ENCODE measurements around the gene RNF157.

Gene RNF157

DNA sequence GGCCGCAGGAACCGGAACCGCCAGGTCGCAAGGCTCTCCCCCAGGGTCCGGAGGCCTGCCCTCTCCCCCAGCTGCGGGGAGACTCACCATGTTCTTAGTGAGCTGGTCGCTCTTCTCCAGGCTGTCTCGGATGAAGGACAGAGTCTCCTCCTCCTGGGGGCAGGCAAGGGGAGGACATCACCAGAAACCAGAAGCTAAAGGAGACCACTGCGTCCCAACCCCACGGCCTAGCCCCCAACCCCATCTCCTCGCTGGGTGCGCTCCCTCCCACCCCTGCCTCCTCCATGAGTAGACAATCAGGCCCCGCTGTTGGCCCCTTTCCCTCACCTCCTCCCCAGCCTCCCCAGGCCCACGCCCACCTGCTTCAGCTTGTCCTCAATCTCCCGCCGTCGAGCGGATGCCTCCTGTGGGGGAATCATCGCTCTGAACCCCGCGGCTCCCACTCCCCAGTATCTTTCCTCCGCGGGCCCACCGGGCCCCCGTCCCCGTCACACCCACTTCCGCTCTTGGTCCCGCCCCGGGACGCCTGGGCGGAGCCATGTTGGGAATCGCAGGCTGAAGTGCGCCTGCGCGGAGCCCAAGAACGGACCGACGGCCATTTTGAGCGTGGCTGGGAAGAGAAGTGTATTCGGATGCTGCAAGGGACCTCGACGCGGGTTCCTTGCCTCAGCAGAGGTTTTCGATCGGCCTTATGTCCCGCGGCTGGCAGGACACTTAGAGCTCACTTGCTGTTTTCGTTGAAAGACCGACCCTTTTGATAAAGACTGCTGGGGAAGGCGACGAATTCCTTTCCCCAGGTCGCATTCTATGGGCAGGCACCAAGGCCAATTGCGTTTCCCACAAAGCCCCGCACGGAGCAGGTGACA is 136.8 kb downstream of the RNF157 start, which contains the start of gene EXOC7:
EXOC7 (minus strand) TSS at position 514 of the 866 bp plus-strand sequence; CDS start at position 419, 95 bp downstream.
- peak within 1 kb of the TSS; percentile 83 for H3K27ac ChIP-seq (replicated peaks)
- no peaks in the 10 kb centered on the region for H3K27me3 ChIP-seq (ENCODE audit: insufficient read depth, poor library complexity, severe bottlenecking)
- DNase-seq (ENCODE audit: low read depth in 1 of 2, low spot score in 1 of 2): peak; percentile 85 to 91
- TF ChIP-seq, protein P1, sequence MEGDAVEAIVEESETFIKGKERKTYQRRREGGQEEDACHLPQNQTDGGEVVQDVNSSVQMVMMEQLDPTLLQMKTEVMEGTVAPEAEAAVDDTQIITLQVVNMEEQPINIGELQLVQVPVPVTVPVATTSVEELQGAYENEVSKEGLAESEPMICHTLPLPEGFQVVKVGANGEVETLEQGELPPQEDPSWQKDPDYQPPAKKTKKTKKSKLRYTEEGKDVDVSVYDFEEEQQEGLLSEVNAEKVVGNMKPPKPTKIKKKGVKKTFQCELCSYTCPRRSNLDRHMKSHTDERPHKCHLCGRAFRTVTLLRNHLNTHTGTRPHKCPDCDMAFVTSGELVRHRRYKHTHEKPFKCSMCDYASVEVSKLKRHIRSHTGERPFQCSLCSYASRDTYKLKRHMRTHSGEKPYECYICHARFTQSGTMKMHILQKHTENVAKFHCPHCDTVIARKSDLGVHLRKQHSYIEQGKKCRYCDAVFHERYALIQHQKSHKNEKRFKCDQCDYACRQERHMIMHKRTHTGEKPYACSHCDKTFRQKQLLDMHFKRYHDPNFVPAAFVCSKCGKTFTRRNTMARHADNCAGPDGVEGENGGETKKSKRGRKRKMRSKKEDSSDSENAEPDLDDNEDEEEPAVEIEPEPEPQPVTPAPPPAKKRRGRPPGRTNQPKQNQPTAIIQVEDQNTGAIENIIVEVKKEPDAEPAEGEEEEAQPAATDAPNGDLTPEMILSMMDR (IDR thresholded peaks at IDR 0.05; ENCODE audit: insufficient read depth, low read length): no peak
- TF ChIP-seq GABPA (IDR thresholded peaks at IDR 0.05; ENCODE audit: low read depth): peak; percentile 65
- peak; percentile 97 for TF ChIP-seq POLR2AphosphoS5 (IDR thresholded peaks at IDR 0.05; ENCODE audit: low read depth)
- peak; percentile 62 for TF ChIP-seq REST (IDR thresholded peaks at IDR 0.05; ENCODE audit: insufficient replicate concordance, low read depth)
- TF ChIP-seq SPI1 (IDR thresholded peaks at IDR 0.05; ENCODE audit: borderline replicate concordance, low read depth): peak; percentile 92
- H3K4me3 ChIP-seq (replicated peaks; ENCODE audit: insufficient read depth, low read length): peak within 1 kb of the TSS; percentile 89

GRCh38 chr17:76102944-76103273 is 137.4 kb downstream of the RNF157 start:
- H3K27me3 ChIP-seq (ENCODE audit: insufficient read depth, poor library complexity, severe bottlenecking): no peaks in the 10 kb centered on the region
- peak overlapping the region; percentile 83 for H3K27ac ChIP-seq (replicated peaks)
- TF ChIP-seq POLR2AphosphoS5 (IDR thresholded peaks at IDR 0.05; ENCODE audit: low read depth) (no peak), SPI1 (IDR thresholded peaks at IDR 0.05; ENCODE audit: borderline replicate concordance, low read depth) (no peak), GABPA (IDR thresholded peaks at IDR 0.05; ENCODE audit: low read depth) (no peak), REST (IDR thresholded peaks at IDR 0.05; ENCODE audit: insufficient replicate concordance, low read depth) (no peak)
- TF ChIP-seq, protein P1 (IDR thresholded peaks at IDR 0.05; ENCODE audit: insufficient read depth, low read length): no peak
- peak overlapping the region; percentile 89 for H3K4me3 ChIP-seq (replicated peaks; ENCODE audit: insufficient read depth, low read length)
- DNase-seq (ENCODE audit: low read depth in 1 of 2, low spot score in 1 of 2): no peak

DNA sequence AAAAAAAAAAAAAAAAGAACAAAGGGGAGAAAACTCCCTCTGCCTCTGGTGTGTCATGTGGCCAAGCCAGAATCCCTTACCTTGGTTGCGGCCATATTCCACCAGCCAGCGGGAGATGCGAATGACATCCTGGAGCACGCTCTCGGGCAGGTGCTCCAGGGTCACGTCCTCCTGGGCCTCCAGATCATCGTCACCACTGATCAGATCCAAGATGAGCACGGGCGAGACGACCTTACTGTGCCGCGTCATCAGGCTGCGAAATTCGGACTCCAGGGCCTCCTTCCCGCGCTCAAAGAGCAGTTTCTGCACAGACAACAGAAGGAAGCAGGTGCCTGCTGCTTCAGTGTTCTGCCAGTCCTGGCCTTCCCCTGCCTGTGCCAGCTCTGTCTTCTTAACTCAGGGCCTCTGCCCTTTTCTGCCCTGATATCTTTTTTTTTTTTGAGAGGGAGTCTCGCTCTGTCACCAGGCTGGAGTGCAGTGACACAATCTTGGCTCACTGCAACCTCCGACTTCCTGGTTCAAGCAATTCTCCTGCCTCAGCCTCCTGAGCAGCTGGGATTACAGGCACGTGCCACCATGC is 142.5 kb downstream of the RNF157 start:
- no peak overlapping the region for H3K4me3 ChIP-seq (replicated peaks; ENCODE audit: insufficient read depth, low read length)
- no peak overlapping the region for H3K27ac ChIP-seq (replicated peaks)
- no peak for TF ChIP-seq REST (IDR thresholded peaks at IDR 0.05; ENCODE audit: insufficient replicate concordance, low read depth)
- TF ChIP-seq POLR2AphosphoS5 (IDR thresholded peaks at IDR 0.05; ENCODE audit: low read depth): no peak
- no peak for TF ChIP-seq GABPA (IDR thresholded peaks at IDR 0.05; ENCODE audit: low read depth)
- TF ChIP-seq SPI1 (IDR thresholded peaks at IDR 0.05; ENCODE audit: borderline replicate concordance, low read depth): no peak
- TF ChIP-seq, protein P1 (IDR thresholded peaks at IDR 0.05; ENCODE audit: insufficient read depth, low read length): no peak
- no peak for DNase-seq (ENCODE audit: low read depth in 1 of 2, low spot score in 1 of 2)
- H3K27me3 ChIP-seq (ENCODE audit: insufficient read depth, poor library complexity, severe bottlenecking): no peaks in the 10 kb centered on the region

Measured in HL-60 (cell line).